Iris pigment epithelial cell (primary cell): ENCODE data around the gene VLDLR.
"Not testable (repeated sequence)": the region's sequence is repeated elsewhere in the genome, so short reads cannot be mapped to it uniquely, and the experiment has no call there.

Source experiments
- DNase-seq: peaks from one replicate; pipeline ENCODE4 v3.0.0-alpha.2; 2011; ENCODE audit warnings: low read depth

The VLDLR gene

DNA sequence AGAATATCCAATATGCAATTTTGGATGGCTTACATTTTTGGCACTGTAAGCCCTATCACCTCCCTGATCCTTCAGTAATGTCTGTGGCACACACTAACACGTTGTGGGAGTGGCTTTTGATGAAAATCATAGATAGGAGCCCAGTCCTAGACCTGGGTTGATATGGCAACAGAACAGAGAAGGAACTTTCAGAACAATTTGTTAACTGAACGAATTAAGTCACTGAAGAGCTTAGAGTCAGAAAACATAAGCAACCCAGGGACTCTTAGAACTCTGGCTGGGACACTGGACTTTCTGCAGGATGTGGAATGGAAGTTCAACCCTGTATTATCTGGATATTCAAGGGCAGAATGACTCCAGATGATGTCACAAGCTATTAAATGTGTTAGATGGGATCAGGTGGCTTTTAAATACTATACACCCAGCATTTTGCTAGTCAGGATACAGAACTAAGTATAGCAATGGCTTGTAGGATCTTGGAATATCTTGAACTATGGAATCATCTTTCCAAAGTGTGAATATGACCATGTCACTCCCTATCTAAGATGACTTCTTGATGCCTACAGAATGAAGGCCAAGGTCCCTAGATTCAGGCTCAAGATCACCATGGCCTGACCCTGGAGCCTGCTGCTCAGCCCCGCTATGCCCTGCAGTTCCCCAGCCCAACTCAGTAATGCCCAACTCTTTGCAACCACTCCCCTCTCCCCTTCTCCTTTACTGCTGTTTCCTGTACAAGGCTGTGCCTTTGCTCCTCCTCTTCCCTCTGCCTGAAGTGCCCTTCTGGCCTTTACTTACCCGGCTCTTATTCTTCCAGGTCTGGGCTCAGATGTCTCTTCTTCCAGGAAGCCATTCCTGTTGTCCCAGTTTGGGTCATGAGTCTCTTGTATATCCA, 42.8 kb downstream of the VLDLR start:
- no peak for DNase-seq

DNA sequence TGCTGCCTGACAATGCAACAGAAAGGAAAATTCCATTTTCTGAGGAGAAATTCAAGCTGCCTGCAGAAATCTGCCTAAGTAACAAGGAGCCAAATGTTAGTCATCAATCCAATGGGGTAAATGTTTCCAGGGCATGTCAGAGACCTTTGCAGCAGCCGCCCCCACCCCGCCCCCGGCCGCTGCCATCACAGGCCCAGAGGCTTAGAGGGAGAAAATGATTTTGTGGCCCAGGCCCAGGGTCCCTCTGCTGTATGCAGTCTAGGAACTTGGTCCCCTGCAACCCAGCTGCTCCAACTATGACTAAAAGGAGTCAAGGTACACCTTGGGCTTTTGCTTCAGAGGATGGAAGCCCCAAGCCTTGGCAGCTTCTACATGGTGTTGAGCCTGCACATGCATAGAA, 45.0 kb downstream of the VLDLR start:
- DNase-seq: no peak

DNA sequence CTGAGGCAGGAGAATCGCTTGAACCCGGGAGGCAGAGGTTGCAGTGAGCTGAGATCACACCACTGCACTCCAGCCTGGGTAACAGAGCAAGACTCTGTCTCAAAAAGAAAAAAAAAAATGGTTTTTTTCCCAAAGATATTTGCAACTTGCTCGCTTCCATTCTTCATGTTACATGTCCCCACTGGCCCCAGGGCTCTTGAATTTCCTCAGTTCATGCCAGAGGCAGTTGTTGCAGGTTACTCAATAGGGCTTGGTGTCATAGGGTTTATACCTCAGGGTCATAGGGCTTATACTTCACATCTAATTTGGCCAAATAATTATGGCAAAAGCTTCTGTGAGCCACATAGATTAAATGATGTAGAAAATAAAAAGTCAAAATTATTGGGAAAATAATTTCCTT, 51.6 kb downstream of the VLDLR start:
- no peak for DNase-seq

DNA sequence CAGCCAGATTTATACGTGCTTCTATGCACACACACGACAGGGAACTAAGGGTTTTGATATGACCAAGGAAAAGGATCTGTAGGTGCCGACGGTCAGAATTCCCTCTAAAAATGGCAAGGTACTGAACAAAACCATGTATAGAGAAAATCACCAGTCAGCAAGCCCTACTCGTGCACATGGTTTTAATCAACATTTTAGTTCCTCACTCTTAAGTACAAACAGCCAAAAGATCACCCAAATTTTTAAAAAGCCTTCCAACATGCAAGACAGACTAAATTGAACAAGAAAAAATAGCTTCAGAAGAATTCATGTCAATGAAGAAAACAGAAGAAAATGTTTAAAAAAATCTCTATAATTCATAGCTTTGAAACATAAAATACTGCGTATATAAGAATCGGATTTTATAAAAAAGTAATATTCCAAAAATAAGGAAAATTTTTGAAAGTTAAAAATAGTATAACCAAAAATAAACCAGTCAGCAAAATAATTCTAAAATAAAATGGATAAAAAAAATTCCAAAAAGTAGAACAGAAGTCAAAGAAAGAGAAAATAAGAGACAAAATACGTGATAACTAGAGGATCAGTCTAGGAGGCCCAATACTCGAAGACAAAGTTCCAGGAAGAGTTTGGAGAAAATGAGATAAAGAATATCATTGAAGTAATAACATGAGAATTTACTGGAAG, 52.7 kb downstream of the VLDLR start:
- no peak for DNase-seq

DNA sequence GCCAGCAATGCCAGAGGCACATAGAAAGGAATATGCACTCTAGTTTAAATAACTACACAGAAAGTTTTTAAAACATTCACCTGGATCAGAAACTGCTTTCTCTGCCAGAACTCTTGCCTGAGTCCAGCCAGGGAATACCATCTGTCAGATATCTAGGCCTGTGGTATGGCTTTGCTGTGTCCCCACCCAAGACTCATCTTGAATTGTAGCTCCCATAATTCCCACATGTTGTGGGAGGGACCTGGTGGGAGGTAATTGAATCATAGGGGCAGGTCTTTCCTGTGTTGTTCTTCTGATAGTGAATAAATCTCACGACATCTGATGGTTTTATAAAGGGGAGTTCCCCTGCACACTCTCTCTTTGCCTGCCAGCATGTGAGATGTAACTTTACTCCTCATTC, 54.2 kb downstream of the VLDLR start:
- DNase-seq: no peak

DNA sequence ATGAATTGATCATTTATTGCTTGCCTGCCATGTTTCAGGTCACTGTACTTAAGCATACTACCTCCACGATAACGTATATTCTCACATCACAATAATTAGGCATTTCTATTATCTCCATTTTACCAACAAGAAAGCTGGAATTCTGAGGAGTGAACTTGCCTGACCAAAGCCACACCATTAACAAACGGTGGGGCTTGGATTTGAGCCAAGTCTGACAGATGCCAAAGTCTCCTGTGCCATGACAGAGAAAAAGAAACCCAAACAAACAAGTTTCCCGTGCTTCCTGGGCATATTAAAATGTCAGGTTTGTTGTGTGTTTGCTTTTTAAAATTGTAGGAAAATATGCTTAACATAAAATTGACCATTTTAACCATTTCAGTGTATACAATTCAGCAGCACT, 54.9 kb downstream of the VLDLR start:
- DNase-seq: no peak

DNA sequence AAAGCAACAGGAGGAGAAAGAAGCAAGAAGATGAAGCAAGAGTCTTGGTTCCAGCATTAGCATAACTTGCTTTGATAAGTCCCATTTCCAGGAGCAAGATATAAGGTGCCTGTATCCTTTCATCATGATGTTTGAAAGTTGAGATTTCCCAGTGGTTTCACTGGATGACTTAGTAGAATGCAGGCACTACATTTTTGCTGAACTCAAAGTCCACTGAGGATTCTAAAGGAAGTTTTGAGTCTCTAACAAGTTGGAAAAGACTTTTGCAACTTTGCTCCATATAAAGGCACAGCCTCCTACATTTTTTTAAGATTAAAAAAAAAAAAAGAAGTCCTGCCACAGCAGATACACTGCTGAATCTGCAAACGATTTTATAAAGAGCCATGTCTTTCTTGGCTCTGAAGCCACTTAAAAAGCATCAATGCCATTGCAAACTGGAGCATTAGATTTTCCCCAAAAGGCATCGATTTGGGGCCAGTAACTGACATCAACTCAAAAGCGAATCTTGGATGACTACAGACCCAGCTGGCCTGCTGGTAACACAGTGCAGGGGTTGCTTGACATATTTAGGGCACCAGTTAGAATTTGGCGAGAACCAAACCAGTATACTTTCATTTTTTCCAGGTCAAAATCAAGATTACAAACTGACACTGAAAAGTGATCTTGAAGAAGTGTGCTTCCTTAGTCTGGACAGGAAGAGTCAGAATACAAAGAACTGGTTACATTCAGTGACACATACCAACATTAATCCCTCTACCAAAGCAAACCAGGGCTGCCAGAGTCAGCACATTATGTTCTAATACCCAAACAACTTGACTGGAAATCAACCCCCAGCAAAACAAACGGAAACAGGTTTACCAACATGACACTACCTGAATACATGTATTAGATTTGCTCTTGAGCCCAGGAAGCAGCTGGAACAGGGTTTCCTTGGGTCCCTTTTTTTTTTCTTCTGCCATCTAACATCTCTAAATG, 56.6 kb downstream of the VLDLR start:
- no peak for DNase-seq

DNA sequence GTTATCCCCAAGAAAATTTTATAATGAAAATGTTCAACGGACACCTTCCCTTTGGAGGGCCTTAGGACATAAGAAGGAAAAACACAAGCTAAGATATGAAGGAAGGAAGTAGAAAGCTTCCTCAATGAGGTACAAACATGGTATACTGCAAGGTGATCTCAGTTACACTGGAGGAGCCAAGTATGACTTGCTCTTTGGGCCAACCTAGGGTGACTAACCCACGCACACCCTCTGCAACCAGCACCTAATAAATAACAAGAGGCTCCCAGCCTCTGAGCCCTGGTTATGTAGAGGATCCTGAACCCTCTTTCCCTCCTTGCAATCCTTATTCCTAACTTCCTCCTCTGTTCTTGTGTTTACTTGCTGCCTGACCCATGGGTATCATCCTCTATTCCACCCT, 57.4 kb downstream of the VLDLR start:
- DNase-seq: no peak

DNA sequence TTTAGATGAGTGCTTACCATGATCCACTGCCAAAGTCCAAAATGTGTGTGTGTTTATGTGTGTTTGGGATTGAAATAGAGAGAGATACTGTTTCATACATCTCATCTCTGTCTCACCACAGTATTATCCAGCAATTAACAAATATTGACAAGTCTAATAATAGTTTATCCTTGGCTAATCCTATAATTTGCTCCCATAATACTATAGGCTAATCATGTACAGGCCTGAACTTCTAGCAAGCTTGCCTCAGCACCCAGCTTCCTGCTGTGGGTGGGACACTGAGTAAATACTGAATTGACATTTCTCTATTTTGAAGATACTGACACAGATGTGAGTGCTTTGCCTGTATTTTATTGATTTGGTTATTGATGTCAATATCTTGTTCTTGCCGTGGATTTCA, 60.4 kb downstream of the VLDLR start:
- DNase-seq: no peak

DNA sequence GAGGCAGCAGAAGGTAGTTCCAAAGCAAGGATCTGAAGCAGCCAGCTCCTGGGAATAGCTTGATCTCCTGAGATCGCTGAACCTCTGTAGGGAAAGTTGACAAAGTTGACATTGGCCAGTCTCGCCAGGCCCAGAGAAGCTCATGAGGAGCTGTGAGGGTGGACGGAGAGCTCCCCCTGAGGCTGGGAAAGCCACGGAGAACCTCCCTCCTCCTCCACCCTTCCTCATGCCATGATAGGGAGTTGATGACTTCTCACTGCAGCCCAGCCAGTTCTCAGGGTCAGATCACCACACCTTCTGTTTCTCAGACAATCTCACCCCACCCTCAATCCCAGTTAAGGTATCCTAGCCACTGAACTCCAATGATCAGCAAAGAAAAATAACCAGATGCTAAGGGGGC, 65.3 kb downstream of the VLDLR start:
- DNase-seq: no peak

DNA sequence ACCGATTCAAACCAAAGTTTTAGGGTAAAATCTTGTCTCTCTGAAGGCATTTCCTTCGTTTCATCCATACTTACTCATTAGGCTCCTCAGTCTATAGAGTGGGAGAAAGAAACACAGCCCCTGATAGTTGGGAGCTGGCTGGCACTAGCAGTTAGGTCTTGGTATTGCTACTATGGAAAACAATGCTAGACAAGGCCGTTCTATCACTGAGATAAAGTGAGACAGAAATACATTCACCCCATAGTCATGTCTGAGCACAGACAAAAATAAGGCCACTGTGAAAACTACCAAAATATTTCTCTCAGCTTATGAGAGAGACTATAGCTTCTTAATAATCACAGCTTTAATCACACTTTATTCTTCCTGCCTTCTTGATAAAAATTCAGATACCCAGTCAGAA, 67.0 kb downstream of the VLDLR start:
- no peak for DNase-seq

DNA sequence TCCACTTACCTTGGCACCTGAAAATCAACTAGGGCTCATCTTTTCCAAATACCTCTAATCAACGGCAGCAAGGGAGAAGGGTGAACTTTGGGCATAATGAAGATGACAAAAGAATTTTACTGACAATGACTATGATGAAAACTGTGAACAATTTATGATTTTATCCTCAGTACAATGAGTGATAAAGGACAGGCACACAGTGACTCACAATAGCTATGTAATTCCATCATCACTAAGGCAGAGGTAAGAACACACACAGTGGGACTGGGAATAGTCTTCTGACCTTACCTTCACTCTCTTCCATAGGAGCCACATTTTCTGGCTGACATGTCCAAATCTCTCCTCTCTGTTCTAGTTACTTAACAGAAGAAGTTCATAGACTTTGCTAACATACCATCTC, 69.6 kb downstream of the VLDLR start:
- DNase-seq: no peak

DNA sequence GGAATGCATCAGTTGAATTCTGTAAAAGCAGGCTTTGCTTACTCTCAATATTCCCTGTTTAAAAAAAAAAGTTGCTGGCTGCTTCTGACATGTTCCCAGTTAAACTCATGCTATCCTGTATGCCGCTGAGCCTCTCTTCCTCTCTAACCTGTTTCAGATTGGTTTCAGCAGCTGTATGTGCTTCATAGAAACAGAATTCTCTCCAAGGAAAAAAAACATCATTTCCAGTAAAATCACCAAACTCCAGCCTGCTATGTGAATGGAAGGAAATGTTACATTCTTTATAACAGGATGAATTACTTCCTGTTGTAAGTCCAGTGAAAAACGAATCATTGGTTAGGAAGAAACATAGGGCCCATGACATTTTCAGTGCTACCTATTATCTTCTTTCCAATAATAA, 70.0 kb downstream of the VLDLR start:
- peak; percentile 25 for DNase-seq

DNA sequence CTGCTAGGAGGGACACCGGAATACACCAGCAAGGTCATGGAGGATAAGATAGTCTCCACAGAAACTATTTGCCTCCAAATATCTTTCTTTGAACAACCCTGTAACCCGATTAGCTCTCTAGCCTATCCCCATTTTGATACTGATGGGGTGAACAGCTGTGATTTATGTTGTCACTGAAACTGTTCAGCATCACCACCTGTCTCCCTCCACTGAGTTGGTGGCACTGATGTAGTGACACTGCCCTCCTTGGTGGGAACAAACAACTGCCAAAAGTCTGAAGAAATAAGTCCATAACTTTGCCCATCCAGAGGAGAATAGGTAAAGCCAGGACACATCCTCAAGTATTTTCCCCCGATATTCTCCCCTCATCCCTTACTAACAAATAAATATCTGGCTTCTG, 71.5 kb downstream of the VLDLR start:
- DNase-seq: no peak

DNA sequence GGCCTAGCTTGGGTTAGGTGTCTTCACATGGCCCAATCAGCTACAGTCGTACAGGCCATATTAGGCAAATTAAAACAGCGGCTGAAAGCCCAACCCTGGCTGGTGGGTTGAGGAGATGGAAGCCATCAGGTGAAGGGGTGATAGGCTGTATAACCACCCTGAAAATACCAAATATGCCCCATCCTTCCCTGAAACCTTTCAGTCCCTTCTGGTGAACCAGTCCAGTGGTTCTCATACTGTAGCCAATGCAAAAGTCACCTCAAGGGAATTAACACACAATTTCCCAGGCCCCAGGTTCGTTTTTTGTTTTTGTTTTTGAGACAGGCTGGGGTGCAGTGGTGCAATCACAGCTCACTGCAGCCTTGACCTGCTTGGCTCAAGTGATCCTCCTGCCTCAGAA, 75.9 kb downstream of the VLDLR start:
- DNase-seq: no peak

DNA sequence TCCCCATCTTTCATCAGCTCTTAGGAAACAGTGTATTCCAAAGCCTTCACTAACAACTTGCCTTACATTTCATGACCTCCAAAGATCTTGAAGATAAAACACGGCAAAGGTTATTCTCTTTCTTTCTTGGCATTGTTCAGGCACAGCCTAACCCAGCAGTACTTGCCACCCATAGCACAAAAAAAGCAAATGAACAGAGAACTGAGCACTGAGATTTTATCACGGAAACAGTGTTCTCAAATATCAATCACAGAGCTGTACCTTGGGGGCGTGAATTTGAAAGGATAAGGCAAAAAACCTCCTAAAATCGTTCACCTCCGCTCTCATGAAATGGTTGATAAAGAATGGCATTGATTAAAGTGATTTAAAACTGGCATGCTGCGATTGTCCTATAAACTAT, 78.8 kb downstream of the VLDLR start:
- no peak for DNase-seq

DNA sequence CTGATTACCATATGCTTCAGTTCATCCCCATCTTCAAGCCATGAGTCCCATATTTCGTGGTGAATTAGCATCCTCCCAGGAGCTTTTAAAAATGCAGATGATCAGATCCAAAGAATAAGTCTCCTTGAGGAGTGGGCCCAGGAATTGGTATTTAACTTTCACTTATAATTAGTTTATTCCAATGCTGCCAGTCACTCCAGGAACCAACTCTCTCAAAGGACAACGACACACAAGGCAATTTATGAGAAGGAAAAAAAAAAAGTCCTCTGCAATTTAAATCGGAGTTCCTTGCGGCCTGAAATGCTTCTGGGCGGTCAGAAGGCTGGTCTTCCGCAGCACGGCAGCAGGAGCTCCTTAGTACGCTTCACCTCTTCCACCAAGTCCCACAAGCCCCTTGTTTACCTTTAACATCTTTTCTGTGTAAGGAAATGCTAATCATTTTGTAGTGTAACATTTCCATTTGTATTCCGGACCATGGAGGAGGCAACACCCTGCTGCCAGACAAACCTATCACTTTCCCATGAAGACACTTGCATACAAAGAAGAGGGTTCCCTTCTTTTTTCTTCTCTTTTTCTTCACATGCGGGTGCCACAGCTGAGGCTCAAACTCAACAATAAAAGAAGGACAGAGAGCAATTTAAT, 79.4 kb downstream of the VLDLR start:
- no peak for DNase-seq

DNA sequence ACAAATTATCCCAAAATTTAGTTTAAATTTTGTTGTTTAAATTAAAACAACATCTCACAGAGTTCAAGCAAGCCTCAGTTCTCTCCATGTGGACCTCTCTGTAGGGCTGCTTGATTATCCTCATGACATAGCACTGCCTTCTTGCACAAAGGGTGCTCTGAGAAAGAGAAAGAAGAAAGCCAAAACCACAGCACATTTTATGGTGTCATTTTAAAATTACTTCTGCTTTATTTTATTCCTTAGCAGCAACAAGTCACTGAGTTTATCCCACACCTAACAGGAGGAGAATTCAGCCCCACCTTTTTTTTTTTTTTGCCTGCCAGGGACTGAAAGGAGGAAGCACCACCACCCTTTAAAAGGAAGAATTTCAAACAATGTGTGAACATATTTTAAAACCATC, 82.9 kb downstream of the VLDLR start:
- no peak for DNase-seq

DNA sequence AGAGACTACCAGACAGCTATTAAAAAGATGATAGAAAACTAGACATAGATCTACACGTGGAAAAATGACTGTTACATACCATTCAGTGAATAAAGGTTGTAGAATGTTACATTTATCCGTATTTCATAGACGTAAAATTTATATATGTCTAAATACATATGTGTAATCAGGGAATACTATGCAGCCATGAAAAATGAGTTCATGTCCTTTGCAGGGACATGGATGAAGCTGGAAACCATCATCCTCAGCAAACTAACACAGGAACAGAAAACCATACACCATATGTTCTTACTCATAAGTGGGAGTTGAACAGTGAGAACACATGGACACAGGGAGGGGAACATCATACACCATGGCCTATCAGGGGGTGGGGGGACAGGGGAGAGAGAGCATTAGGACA, 85.7 kb downstream of the VLDLR start:
- not testable (repeated sequence) for DNase-seq
